HG02623 (cell line): ENCODE measurements around the gene FOXR1.
A peak's percentile ranks its signal among the peaks of the same experiment; 100 is the strongest.

Experiments used
- ATAC-seq: cut with Tn5 transposase; IDR thresholded peaks from one replicate; pipeline ENCODE4 v1.9.1; 2021; ENCODE audit warnings: moderate library complexity; ENCODE audit not compliant: unreplicated experiment

FOXR1 gene

GRCh38 chr11:119025099-119025473 lies 53.5 kb downstream of the FOXR1 start:
- no peak for ATAC-seq

- ATAC-seq: no peak
Observed at GRCh38 chr11:119025541-119025940, 54.0 kb downstream of the FOXR1 start.

- ATAC-seq: no peak
Observed at GRCh38 chr11:119025978-119026766, 54.6 kb downstream of the FOXR1 start.

DNA sequence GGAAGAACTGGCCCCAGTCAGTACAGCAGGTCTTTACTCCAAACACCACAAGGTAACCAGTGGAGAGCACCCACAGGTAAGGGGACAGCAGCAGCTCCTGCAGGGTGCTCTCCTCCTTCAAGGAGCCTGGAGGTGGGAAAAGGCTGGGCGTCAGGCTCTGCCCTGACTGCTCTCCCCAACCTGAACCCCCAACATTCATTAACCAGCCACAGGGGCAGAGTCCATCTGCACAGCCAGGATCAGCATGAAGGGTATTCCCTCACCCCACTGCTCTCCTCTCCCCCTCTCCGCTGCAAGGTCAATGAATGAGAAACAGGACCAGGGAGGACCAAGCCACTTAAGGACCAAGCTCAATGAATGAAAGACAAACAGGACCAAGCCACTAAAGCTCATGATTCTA lies 55.4 kb downstream of the FOXR1 start:
- no peak for ATAC-seq

GRCh38 chr11:119027561-119028345 lies 56.2 kb downstream of the FOXR1 start:
- ATAC-seq: no peak

GRCh38 chr11:119028346-119029068 lies 56.9 kb downstream of the FOXR1 start:
- ATAC-seq: no peak

DNA sequence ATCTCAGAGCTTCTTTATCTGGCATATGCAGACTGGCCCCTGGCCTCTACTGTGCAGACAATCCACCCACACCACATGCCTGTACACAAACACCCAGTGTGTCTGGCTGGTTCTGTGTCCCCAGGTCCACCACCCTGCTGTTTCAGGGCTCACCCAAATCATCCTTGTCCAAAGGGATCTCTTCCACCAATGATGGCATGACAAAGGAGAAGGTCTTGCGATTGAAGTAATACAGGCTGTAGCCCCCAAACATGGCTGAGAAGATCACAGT lies 57.4 kb downstream of the FOXR1 start:
- ATAC-seq: no peak

GRCh38 chr11:119029340-119030028 lies 57.9 kb downstream of the FOXR1 start:
- no peak for ATAC-seq

GRCh38 chr11:119030029-119030328 lies 58.4 kb downstream of the FOXR1 start:
- no peak for ATAC-seq

DNA sequence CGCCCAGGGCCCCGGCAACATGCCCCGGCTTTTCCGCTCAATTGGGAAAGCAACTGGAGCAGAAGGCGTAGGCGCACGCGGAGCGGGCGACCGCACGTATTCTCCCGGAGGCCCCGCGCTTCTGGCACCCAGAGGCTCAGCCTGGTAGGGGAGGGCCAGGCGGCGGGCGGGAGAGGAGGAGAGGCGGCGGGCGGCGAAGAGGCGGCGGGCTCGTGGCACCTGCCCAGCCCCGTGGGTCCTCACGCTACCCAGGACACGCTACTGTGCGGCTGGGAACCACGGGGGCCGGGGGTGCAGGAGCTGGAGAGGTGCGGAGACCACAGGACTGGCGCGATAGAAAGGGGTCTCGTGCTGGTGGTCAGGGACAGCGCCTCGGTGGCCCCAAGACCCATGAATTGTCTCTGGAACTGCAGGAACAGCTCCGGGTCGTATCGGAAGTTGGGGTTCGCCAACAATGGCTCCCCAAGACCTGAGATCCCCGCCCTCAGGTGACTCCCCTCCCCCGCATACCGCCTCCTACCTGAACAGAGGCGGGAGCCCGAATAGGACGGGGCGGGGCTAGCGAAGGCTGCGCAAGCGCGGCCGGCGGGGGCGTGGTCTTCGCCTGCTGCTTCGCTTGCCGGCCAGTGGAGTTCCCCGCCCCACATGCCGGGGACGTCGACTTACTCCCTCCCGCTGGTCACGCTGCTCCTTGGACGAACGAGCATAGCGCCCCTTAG lies 58.9 kb downstream of the FOXR1 start, which contains the start of gene SLC37A4:
Gene SLC37A4 (minus strand): TSS at position 549 of the 719 bp plus-strand sequence.
- ATAC-seq: peak; percentile 86
